GM21390 (cell line): Measurements from ENCODE around the gene NREP.

Experiments used
- ATAC-seq: cut with Tn5 transposase; IDR thresholded peaks from one replicate; pipeline ENCODE4 v1.9.1; 2021; ENCODE audit not compliant: unreplicated experiment

NREP gene

DNA sequence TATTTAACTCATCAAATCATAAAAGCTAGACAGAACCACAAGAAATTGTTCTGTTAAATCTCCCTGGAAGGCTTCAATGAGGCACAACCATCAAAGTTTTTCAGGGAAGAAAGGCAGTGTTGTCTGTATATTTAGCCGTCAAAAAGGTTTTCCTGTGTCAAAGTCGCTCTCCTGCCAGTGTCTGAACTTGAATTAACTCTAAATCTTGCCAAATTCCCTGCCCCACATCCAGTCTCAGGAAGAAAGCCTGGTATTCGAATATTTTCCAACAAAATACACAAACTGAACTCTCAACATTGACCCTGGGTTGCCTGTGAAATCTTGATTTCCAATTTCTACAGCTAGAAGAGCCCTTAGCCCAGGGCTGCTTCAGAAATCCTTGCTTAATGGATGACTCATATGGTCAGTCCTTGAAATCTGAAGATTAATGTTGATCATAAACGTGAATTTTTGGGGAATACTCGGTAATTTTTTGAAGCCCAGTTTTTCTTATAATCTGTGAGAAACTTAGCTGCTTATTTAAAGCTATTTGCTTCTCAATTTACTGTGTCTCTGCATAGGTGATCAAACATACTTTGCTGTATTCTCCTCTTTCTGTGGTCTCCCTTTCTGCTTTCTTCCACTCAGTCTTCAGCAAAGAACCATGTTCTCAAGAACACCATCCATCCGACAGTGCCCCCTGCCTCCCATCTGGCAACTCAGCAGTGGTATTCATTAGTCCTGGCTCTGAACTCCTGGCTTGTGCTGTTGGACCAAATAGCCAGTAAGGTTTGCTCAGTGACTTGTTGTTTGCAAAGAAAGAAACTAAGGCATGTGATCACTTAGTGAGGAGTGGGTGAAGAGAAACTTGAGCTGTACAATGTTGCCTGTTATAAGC, 58.9 kb downstream of the NREP start:
- ATAC-seq: no peak

DNA sequence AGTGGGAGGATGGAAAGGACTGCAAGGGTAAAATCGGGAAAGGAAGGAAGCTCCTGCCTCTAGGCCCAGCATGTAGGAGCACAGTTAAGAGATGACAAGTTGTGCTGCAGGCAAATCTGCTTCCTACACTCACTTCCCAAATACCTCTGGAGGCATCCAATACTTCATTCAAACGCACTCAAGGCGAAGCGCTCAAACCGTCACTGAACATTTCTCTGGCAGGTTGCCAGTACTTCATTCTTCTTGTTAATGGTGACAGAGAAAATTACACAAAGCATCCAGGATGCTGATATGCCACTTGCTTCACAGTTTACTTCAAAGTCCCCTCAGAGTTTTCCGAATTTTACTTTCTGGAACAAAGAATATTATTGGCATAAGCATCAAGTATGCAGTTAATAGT, 59.8 kb downstream of the NREP start:
- no peak for ATAC-seq

DNA sequence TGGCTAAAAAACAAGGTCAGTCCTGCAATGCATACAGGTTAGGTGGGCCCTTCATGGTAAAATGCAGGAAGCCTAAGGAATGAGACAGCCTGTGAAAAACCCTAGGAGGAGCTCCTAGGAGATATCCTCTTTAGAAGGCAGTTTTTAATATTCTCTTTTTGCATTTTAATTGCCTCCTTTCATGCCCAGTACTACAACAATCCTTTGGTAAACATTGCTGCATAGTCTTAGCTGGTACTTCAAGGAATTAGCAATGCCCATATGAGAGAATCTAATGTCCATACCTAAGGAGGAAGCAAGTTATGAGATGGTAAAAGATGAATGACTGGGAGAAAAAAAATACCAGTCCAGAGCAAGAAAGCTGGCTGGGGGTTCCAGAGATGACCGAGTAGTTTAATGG, 61.0 kb downstream of the NREP start:
- ATAC-seq: no peak

DNA sequence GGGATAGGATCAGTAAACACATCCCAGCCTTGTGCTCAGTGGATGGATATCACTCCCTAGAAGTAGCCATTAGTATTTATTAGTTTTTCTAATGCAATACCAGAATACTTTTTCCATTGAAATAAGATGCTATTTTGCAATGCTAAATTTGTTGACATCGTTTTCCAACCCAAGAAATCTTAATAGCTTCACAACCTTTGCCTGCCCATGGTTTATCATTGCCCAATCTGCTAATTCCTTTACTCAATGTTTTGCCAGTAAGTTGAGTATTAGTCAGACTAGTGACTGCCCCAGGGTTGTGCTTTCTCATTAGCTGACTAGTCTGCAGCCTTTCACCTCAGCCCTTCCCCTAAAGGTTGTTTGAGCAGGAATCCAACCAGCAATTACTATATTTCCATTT, 62.9 kb downstream of the NREP start:
- ATAC-seq: no peak

DNA sequence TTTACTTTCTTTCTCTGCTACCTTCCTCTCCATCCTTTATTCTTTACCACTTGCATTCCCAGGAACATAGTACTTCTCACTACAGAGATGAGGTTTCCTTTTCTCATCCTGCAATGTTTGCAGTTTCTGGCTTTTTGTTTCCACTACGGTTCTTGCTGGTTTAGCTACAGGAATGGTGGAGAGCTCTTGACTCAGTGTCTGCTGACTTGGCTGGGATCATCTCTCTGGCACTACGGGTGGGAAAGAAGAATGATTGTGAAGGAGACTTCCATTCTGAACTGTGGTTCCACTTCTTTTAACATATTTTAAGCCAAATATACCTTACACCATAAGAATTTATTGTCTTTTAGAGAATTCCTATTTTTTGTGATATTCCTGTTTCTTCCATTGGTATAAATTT, 65.1 kb downstream of the NREP start:
- ATAC-seq: no peak

DNA sequence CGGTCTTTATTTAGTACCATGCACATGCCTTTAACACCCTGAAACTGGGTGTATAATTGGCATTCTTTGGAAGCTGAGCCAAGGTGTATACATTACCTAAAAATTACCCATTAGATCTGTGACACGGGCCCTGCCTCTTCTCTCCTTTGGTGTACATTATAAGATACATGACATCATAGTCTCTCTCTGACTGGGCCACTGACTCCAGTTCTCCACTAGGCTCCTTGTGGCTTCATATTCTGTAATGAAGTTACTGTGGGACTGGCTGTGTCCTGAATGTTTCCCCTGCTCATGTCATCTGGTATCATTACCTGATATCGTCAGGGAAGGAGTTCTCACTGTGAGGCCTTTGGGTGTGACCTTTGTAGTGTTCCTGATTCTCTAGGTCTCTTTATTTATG, 65.5 kb downstream of the NREP start:
- ATAC-seq: no peak

DNA sequence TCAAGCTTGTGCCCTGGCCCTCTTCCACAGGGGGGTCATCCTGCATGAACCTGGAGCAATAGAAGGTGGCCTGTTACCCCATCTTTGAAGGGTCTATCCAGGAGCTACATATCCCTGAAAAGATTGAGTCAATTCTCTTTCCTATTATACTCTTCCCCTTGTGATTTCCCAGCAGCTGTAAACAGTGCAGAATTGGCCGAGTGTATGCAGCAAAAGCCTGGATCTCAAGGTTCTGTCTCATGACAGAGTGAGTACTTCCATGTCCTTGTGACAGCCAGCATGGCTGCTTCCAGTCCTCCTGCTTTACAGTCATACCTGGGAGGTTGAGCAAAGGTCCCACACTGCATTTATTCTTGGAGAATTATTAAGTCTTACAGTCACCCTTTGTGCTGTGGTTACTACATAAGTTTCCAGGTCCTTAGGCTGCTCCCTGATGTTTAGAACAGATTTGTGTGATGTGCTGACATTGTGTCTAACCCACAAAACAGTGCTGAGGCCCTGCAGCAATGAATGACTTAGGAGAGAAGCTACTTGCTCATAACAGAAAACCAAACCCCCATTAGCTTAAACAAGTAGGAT, 67.5 kb downstream of the NREP start:
- no peak for ATAC-seq

DNA sequence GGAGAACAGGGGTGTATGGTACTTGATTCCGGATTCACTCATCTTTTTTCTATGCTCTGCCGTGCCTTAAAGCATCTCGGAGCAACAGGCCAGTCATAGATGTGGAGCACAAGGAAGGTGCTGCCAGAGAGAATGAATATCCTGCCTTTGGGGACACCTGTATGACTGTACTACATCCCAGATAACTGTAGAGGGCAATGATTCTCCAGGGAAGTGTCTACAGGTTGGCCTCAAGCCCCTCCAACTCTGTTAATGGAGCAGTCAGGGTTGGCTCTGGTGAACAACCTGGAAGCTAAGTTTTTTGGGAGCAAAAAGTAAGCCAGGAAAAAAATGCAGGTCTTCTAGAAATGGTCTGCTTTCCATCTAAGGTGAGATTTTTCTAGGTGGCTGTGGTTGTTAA, 71.0 kb downstream of the NREP start:
- no peak for ATAC-seq

DNA sequence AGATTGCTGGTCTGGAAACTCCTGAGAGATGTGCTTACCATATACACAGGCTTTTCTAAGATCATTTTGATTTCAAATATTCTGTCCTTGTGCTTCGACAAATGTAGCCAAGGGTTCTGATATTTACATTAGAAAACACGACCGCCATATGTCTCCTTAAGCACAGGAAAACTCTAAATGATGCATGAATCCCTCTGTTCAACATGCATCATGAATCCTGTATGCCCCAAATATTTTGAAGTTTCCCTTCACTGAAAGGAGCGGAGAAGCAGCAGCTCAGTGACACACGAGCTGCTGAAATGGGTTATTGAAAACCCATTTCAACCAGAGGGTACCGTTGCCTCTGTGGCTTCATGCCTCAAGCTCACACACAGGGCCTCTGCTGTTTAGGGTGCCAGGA, 74.4 kb downstream of the NREP start:
- ATAC-seq: no peak

DNA sequence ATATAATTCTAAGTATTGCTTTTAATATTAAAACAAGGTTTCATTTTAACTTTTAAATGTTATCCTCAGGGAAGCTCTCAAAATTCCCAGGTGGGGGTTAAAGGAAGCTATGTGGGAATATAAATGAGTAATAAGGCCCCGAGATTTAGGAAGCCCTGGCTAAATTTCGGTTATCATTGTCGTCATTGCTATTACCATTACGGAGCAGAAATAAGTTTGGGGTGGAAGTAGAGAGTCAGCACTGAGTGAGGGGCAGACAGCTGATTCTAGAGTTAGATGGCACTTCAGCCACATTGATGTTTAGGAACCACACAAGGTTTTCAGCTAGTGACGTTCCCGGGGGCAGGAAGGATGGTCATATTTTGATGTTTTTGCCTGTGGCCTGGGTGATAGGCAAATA, 74.9 kb downstream of the NREP start:
- no peak for ATAC-seq

DNA sequence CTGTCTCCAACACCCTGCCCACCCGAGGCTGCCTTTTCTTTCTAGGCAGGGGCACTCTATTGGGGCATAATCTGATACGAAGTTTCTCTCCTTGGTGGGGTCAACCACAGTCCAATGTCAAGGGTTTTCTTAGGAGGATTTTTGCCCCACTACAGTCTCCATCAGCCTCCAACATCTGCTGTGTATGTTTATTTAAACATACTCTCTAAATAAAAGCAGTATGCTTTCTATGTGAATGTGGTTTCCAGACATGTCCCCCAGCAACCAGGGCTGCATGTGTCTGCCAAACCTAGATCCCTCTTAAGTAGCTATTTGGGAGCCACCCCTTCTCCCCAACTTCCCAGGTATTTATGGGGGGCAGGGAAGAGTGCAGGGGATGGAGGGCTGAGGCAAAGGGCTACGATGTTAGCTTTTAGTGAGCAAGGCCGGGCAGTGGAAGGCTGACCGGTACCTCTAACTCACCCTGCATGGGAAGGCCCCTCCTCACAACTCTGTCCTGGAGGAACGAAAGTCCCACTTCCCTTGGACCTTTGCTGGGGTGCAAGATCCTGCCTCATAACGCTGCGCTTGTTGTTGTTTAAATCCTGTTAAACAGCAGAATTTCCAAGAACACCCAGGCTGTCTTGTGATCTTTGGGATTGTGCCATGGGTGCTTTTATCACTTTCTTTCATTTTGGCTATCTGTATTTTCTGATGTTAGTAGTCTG, 75.4 kb downstream of the NREP start:
- ATAC-seq: no peak

DNA sequence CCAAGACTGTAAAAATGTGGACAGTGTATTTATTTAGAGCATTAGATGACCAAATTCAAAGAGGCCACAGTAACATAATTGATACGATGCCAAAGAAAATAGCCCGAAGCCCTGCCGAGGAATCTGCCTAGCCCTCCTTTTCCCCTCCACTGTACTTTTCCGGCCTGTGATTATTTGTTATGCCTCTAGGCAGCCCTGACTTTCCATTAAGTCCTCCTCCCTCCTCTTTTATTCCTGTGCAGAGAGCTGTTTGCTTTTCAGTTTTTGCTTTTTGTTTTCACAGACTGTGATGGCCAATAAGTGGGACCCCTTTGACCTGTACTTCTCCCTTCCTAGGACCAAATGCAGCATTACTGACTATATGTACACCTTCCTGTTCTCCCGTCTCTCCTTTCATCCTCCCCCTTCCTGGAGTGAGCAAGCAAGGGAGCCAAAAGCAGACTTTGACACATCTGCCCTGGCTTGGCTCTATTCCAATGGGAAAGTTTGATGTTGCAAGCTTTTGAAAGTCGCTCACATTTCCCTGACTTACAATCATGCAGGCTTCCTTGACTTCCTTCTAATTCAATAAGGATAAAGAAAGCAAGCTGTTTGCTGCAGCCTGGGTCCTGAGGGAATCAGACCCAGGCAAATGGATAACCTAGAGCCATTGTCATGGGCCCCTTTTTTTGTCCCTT, 76.1 kb downstream of the NREP start:
- ATAC-seq: no peak

DNA sequence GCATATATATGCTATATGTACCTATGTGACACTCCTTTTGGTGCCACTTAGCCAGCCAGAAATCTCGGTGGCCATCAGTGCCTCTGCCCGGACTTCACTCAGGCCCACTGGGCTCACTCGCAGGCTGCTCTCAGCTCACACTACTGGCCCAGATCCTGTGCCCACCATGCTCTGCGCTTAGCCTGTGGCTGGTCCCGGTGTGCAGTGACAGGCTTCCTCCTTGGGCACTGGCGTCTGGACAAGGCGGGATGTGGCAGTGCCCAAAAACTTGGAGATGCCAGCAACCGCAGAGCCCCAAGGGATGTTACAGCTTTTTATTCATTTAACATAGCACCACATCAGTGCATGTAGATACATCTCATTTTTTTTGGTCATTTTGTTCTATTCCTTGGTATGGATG, 77.4 kb downstream of the NREP start:
- no peak for ATAC-seq
